Choroid plexus epithelial cell (primary cell): Measurements from ENCODE around the gene CELA2A.

ENCODE experiments used
- DNase-seq: peaks from one replicate; pipeline ENCODE4 v3.0.0-alpha.2; 2010; ENCODE audit warnings: low read depth
- H3K4me3 ChIP-seq: 2 replicates; pipeline ENCODE4 v1.5.1; 2011; ENCODE audit warnings: low read depth, mild to moderate bottlenecking, control low read depth, low read length, moderate library complexity
- TF ChIP-seq, protein P1 (sequence below): conservative IDR thresholded peaks from 2 replicates; pipeline ENCODE4 v1.5.1; 2011; ENCODE audit warnings: low read depth, mild to moderate bottlenecking, control low read depth, inconsistent platforms, low read length, moderate library complexity

CELA2A gene

DNA sequence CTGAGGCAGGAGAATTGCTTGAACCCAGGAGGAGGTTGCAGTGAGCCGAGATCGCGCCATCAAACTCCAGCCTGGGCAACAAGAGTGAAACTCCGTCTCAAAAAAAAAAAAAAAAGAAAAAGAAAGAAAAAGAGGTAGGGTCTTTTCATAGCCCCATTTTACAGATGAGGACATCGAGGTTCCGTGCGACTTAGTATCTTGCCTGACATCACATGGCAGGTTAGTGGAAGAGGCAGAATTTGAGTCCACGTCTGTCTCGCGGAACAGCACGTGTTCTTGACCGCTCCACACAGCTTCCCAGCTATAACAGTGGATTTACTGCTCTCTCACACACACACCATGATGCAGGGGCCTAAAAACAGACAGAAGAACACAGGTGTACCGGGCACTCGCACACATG, 17.2 kb upstream of the CELA2A start:
- no peak overlapping the region for H3K4me3 ChIP-seq
- TF ChIP-seq, protein P1, sequence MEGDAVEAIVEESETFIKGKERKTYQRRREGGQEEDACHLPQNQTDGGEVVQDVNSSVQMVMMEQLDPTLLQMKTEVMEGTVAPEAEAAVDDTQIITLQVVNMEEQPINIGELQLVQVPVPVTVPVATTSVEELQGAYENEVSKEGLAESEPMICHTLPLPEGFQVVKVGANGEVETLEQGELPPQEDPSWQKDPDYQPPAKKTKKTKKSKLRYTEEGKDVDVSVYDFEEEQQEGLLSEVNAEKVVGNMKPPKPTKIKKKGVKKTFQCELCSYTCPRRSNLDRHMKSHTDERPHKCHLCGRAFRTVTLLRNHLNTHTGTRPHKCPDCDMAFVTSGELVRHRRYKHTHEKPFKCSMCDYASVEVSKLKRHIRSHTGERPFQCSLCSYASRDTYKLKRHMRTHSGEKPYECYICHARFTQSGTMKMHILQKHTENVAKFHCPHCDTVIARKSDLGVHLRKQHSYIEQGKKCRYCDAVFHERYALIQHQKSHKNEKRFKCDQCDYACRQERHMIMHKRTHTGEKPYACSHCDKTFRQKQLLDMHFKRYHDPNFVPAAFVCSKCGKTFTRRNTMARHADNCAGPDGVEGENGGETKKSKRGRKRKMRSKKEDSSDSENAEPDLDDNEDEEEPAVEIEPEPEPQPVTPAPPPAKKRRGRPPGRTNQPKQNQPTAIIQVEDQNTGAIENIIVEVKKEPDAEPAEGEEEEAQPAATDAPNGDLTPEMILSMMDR, result no peak
- DNase-seq, result no peak

DNA sequence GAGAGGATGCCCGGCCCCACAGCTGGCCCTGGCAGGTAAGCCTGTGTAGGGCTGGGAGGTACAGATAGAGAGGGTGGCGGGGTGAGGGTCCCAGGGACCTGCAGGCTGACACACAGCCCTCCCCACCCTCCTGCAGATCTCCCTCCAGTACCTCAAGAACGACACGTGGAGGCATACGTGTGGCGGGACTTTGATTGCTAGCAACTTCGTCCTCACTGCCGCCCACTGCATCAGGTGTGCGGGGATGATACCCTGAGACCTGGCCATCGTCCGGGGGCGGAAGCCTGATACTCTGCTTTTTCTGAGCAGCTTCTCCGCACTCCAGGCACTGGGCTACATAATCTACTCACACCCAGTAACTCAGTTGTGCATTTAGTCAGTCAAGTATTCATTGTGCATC, 16.2 kb upstream of the CELA2A start:
- H3K4me3 ChIP-seq, result no peak overlapping the region
- DNase-seq, result no peak
- TF ChIP-seq, protein P1, result no peak

DNA sequence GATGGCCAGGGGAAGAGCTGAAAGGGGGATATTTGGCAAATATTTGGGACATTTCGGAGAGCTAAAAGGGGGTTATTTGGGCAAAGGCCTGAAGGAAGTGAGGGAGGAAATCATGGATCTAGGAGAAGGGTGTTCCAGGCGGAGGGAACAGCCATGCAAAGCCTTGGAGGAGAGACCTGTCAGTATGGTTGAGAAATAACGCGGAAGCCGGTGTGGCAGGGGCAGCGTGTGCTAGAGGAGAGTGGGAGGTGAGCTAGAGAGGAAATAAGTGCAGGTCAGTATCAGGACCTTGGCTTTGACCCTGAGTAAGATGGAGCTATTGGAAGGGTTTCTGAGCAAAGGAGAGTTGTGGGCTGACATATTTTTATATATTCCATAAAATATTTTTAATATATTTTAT, 15.3 kb upstream of the CELA2A start:
- TF ChIP-seq, protein P1, result no peak
- DNase-seq, result no peak
- H3K4me3 ChIP-seq, result no peak overlapping the region

DNA sequence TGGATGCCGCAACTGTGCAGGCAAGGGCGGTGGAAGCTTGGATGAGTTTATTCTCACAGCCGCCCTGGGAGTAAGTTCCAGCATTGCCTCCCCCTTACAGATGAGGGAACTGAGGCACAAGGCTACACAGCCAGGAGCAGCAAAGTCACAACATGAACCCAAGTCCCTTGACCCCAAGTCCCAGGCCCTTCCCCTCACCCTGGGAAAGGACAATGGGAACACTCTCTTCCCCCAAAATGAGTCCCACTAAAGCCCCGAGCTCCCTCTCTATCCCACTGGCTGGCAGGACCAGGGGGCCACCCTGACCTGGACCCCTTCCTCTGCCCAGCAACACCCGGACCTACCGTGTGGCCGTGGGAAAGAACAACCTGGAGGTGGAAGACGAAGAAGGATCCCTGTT, 14.4 kb upstream of the CELA2A start:
- DNase-seq, result no peak
- TF ChIP-seq, protein P1, result no peak
- no peak overlapping the region for H3K4me3 ChIP-seq

DNA sequence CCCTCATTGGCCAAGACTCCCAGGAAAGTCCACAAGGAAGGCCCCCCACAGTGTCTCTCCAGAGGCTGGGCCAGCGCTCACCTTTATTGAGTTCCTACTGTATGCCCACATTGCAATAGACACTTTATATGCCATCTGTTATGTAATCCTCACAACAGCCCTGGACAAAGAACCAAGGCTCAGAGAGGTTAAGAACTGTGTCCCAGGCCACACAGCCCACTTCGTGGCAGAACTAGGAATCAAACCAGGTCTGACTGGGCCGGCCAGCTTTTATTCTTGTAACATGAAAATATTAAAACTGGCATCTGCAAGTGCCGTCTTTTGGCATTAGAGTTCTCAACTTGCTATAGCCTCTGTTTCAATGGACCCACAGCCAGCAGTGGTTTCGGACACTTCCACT, 13.8 kb upstream of the CELA2A start:
- DNase-seq, result no peak
- TF ChIP-seq, protein P1, result no peak
- H3K4me3 ChIP-seq, result no peak overlapping the region

DNA sequence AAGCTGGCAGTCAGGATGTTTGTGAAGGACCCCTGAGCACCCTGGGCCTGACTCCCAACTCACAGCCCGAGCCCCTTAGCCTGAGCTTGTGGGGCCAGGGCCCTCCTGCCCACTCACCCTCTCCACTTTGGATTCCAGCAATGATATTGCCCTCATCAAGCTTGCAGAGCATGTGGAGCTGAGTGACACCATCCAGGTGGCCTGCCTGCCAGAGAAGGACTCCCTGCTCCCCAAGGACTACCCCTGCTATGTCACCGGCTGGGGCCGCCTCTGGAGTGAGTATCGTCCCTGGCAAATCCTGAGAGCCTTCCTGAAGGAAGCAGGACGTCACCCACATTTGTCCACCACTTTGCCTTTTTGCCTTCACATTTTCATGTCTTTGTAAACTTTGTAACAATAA, 13.3 kb upstream of the CELA2A start:
- TF ChIP-seq, protein P1, result no peak
- DNase-seq, result no peak
- H3K4me3 ChIP-seq, result no peak overlapping the region

DNA sequence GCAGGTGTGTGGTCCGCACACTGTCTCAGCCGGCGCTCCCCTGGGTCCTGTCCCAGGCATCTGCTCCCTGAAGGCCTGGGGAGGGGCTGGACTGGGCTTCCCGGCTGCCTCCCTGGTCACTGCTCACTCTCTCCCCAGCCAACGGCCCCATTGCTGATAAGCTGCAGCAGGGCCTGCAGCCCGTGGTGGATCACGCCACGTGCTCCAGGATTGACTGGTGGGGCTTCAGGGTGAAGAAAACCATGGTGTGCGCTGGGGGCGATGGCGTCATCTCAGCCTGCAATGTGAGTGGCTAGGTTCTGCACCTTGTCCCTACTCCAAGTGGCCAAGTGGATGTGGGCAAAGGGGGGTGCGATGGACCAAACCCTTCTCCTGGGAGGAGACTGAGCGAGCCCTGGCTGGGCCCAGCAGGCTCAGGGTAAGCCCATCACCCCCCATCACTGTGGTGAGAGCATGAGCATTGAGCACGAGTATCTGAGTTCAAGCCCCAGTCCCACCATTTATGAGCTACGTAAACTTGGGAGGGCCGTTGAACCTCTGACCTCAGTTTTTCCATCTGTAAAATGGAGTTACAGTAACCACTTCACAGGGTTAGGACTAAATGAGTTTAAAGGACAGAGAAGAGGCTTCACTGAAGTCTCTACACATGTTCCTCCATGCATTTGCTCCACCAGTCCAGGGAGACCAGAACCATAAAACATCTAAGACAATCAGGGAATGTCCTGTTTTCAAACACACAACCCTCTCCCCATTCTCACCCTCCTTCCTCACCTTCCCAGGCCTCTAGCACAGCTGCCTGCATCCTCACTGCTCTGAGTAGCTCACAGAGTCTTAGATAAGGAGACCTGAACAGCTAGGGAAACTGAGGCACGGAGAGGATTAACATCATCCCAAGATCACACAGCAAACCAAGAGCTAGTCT, 11.8 kb upstream of the CELA2A start:
- no peak overlapping the region for H3K4me3 ChIP-seq
- TF ChIP-seq, protein P1, result no peak
- DNase-seq, result no peak
